Measurements from ENCODE around the gene LIMK1.

GRCh38 chr7:74101061-74101681 lies 17.6 kb downstream of the LIMK1 start:
- TF ChIP-seq POLR2AphosphoS5 (IDR thresholded peaks at IDR 0.05; ENCODE audit: low read depth, low read length) (no peak), CTCF (IDR thresholded peaks at IDR 0.05 in 2 of 3, conservative IDR thresholded peaks at IDR 0.05 in 1 of 3; ENCODE audit: borderline replicate concordance in 1 of 3, insufficient read depth in 1 of 3, low read depth in 2 of 3, low read length in 2 of 3) (no peak), CEBPB (IDR thresholded peaks at IDR 0.05; ENCODE audit: low read depth) (no peak), POLR2A (IDR thresholded peaks at IDR 0.05; ENCODE audit: borderline replicate concordance, extremely low read depth, insufficient read depth, insufficient read length) (no peak), ELF1 (IDR thresholded peaks at IDR 0.05; ENCODE audit: borderline replicate concordance, low read depth) (no peak), SP1 (IDR thresholded peaks at IDR 0.05; ENCODE audit: low read depth) (no peak), EZH2phosphoT487 (IDR thresholded peaks at IDR 0.05; ENCODE audit: borderline replicate concordance) (no peak), EZH2 (IDR thresholded peaks at IDR 0.05) (no peak), ZFX (IDR thresholded peaks at IDR 0.05) (no peak), SRF (IDR thresholded peaks at IDR 0.05; ENCODE audit: low read depth) (no peak), YY1 (IDR thresholded peaks at IDR 0.05; ENCODE audit: extremely low read depth, insufficient replicate concordance, low read depth, low read length) (no peak), SIN3A (IDR thresholded peaks at IDR 0.05; ENCODE audit: low read depth) (no peak)
- TF ChIP-seq, protein P1, sequence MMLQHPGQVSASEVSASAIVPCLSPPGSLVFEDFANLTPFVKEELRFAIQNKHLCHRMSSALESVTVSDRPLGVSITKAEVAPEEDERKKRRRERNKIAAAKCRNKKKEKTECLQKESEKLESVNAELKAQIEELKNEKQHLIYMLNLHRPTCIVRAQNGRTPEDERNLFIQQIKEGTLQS (IDR thresholded peaks at IDR 0.05) = no peak
- TF ChIP-seq, protein P2, sequence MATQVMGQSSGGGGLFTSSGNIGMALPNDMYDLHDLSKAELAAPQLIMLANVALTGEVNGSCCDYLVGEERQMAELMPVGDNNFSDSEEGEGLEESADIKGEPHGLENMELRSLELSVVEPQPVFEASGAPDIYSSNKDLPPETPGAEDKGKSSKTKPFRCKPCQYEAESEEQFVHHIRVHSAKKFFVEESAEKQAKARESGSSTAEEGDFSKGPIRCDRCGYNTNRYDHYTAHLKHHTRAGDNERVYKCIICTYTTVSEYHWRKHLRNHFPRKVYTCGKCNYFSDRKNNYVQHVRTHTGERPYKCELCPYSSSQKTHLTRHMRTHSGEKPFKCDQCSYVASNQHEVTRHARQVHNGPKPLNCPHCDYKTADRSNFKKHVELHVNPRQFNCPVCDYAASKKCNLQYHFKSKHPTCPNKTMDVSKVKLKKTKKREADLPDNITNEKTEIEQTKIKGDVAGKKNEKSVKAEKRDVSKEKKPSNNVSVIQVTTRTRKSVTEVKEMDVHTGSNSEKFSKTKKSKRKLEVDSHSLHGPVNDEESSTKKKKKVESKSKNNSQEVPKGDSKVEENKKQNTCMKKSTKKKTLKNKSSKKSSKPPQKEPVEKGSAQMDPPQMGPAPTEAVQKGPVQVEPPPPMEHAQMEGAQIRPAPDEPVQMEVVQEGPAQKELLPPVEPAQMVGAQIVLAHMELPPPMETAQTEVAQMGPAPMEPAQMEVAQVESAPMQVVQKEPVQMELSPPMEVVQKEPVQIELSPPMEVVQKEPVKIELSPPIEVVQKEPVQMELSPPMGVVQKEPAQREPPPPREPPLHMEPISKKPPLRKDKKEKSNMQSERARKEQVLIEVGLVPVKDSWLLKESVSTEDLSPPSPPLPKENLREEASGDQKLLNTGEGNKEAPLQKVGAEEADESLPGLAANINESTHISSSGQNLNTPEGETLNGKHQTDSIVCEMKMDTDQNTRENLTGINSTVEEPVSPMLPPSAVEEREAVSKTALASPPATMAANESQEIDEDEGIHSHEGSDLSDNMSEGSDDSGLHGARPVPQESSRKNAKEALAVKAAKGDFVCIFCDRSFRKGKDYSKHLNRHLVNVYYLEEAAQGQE (IDR thresholded peaks at IDR 0.05; ENCODE audit: low read depth) = no peak

All from HCT116 (cell line).